Measurements from ENCODE around the gene RAB40C.

The RAB40C gene

DNA sequence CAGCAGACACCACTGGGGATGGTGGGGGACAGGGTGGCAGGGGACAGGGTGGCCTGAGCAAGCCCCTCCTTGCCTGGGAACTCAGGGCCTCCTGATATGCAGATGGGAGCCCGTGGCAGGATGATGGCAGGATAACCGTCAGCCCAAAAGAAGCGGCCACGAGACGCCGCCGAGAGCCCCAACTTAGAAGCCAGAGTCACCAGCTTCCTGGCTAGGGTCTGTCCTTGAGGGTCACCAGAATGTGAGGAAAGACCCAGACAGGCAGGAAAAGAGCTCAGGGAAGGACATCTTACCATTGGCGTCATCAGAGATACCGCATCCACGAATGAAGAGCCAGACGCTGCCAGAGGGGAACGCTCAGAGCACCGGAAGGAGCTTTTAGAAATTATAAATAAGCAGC, 19.4 kb downstream of the RAB40C start:
- Histone ChIP-seq H3K27ac (no peak overlapping the region), H3K9ac (ENCODE audit: insufficient read length) (no peak overlapping the region), H3K4me3 (no peak overlapping the region), H3K9me3 (ENCODE audit: low read depth, low read length) (no peaks in the 10 kb centered on the region), H3K36me3 (ENCODE audit: insufficient read depth, low read length) (no peaks in the 10 kb centered on the region)
- no peak for DNase-seq (ENCODE audit: low read depth, low spot score)
- TF ChIP-seq FOXP2 (optimal IDR thresholded peaks at IDR 0.05; ENCODE audit: control extremely low read depth, extremely low read length, insufficient read depth) (no peak), POLR2AphosphoS5 (IDR thresholded peaks at IDR 0.05; ENCODE audit: borderline replicate concordance, low read depth, low read length) (no peak), EZH2 (IDR thresholded peaks at IDR 0.05) (no peak)

DNA sequence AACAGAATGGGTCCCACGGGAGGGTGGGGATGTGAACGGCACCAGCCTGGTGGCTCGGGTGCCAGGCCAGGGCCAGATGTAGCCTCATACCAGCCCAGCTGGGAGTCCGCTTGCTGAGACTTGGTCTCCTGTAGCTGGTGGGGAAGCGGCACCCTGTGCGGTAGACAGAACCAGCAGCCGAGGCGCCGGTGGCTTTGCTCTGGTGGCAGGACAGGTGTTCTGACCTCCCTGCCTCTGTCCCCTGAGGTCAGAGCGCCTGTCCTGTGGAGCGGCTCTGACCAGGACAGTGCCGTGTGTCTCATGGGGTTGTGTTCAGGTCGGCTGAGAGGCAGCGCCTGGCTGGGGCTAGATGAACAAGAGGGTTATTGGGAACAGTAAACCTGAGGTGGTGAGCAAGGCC, 20.1 kb downstream of the RAB40C start:
- no peak for DNase-seq (ENCODE audit: low read depth, low spot score)
- no peak overlapping the region for H3K27ac ChIP-seq
- no peaks in the 10 kb centered on the region for H3K9me3 ChIP-seq (ENCODE audit: low read depth, low read length)
- no peak overlapping the region for H3K9ac ChIP-seq (ENCODE audit: insufficient read length)
- TF ChIP-seq EZH2 (IDR thresholded peaks at IDR 0.05) (no peak), POLR2AphosphoS5 (IDR thresholded peaks at IDR 0.05; ENCODE audit: borderline replicate concordance, low read depth, low read length) (no peak), FOXP2 (optimal IDR thresholded peaks at IDR 0.05; ENCODE audit: control extremely low read depth, extremely low read length, insufficient read depth) (no peak)
- no peaks in the 10 kb centered on the region for H3K36me3 ChIP-seq (ENCODE audit: insufficient read depth, low read length)
- H3K4me3 ChIP-seq: no peak overlapping the region

DNA sequence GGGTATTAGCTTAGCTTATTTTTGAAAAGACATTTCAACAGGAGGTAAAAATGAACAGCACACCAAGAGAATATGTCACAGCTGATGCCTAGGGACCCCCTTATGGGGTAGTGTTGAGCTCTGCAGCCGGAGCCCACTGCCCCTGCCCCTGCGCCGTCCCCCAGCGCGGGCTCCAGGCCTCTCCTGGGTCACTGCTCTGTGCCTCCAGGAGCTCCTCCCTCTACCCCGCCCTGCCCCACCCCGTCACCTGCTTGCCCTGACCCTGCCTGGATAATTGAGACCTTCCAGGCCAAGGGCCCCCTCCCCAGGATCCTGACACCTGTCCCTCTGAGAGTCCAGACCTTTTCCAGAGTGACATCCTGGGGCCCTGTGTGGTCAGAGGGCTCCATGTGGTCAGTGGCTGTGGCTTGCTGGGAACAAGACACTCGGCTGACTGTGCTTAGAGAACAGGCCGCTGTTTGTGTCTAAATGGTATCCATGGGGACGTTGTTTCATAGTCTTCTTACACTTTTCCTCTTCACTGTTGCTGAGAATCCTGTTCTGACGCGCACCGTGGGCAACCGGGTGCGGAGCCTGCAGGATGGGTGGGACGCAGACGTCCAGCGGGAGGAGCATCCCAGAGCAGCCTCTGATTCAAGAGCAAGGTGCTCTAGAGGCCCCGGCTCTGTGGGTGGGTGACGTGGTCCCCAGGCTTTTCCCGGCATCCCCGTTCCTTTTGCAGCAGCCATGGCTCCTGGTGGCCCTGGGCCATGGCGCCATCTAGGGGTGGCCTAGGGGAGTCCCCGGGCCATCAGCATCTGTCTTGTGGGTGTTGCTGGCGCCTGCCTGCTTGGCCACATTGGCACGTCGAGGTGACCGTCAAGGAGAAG, 20.9 kb downstream of the RAB40C start:
- TF ChIP-seq FOXP2 (optimal IDR thresholded peaks at IDR 0.05; ENCODE audit: control extremely low read depth, extremely low read length, insufficient read depth) (no peak), EZH2 (IDR thresholded peaks at IDR 0.05) (no peak), POLR2AphosphoS5 (IDR thresholded peaks at IDR 0.05; ENCODE audit: borderline replicate concordance, low read depth, low read length) (no peak)
- H3K9ac ChIP-seq (ENCODE audit: insufficient read length): no peak overlapping the region
- no peak for DNase-seq (ENCODE audit: low read depth, low spot score)
- H3K36me3 ChIP-seq (ENCODE audit: insufficient read depth, low read length): no peaks in the 10 kb centered on the region
- no peaks in the 10 kb centered on the region for H3K9me3 ChIP-seq (ENCODE audit: low read depth, low read length)
- no peak overlapping the region for H3K4me3 ChIP-seq
- no peak overlapping the region for H3K27ac ChIP-seq

DNA sequence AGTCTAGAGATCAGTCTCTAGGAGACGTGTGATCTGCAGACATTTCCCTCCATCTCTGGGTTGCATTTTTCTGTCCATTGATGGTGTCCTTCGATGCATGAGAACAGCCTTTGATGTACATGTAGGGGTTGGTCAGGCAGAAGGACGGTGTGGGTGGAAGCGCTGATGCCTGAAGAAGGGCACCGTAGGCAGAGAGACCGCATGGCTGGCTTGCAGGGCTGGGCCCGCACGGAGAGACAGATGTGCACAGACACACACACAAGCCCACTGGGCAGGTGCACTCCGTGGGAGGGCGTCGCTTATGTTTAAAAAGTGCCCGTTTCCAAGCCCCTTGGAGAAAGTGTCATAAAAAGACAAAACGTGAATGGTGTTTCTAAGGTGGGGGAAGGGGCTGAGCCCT, 25.3 kb downstream of the RAB40C start:
- H3K4me3 ChIP-seq: no peak overlapping the region
- no peak overlapping the region for H3K9ac ChIP-seq (ENCODE audit: insufficient read length)
- H3K9me3 ChIP-seq (ENCODE audit: low read depth, low read length): no peaks in the 10 kb centered on the region
- DNase-seq (ENCODE audit: low read depth, low spot score): no peak
- no peak for TF ChIP-seq POLR2AphosphoS5 (IDR thresholded peaks at IDR 0.05; ENCODE audit: borderline replicate concordance, low read depth, low read length)
- no peak for TF ChIP-seq FOXP2 (optimal IDR thresholded peaks at IDR 0.05; ENCODE audit: control extremely low read depth, extremely low read length, insufficient read depth)
- TF ChIP-seq EZH2 (IDR thresholded peaks at IDR 0.05): no peak
- H3K36me3 ChIP-seq (ENCODE audit: insufficient read depth, low read length): no peaks in the 10 kb centered on the region
- H3K27ac ChIP-seq: no peak overlapping the region

DNA sequence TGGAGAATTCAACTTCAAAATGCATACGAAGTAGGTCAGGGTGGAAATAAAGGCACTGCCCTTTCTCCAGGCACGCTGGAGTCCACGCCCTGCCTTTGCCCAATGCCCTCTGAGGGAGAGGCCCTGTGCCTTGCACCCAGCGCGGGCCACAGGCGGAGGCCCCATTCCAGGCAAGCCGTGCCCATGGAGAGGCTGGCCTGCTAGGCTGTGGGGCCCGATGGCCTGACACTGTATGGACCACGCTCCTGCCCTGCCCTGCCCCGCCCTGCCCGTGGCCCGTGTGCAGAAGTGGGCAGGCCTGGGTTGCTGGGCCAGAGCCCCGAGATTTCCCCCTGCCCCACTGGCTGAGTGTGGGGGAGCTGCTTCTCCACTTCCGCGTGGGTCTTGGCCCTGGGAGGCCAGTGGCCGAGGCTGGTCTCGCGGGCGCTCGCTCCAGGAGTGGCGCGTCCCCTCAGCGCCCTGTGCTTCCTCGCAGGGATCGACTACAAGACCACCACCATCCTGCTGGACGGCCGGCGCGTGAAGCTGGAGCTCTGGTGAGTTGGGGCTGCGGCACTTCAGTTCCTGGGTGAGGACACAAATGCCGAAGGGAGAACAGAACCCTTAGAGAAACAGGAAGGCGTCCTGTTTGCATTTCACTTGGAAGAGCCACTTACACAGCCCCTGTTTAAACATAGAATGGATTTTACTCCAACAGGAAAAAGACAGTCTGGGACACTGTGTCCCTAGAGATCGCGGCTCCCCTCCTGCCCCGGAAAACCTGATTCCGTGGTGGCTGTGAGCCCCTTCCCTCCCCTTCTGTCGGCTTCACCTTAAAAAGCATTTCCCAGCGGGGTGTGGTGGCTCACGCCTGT, 27.1 kb downstream of the RAB40C start:
- no peak overlapping the region for H3K27ac ChIP-seq
- no peaks in the 10 kb centered on the region for H3K9me3 ChIP-seq (ENCODE audit: low read depth, low read length)
- H3K9ac ChIP-seq (ENCODE audit: insufficient read length): no peak overlapping the region
- no peak overlapping the region for H3K4me3 ChIP-seq
- DNase-seq (ENCODE audit: low read depth, low spot score): no peak
- no peaks in the 10 kb centered on the region for H3K36me3 ChIP-seq (ENCODE audit: insufficient read depth, low read length)
- no peak for TF ChIP-seq EZH2 (IDR thresholded peaks at IDR 0.05)
- TF ChIP-seq FOXP2 (optimal IDR thresholded peaks at IDR 0.05; ENCODE audit: control extremely low read depth, extremely low read length, insufficient read depth): no peak
- TF ChIP-seq POLR2AphosphoS5 (IDR thresholded peaks at IDR 0.05; ENCODE audit: borderline replicate concordance, low read depth, low read length): no peak

DNA sequence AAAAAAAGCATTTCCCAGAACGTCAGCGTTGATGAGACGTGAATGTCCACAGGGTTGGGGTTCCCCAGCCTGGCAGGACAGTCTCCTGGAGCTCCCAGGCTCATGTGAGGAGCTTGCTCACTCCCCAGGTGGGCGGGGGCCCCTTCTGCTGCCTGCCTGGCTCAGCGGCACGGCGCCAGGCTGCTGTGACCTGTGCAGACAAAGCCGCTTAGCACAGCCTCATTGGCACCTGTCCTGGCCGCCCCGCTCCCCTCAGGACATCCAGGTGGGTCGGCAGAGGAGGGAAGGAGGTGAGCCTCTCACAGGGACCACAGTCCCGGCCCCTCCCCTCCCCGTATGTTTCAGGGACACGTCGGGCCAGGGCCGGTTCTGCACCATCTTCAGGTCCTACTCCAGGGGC, 28.0 kb downstream of the RAB40C start:
- H3K4me3 ChIP-seq: no peak overlapping the region
- no peaks in the 10 kb centered on the region for H3K36me3 ChIP-seq (ENCODE audit: insufficient read depth, low read length)
- TF ChIP-seq FOXP2 (optimal IDR thresholded peaks at IDR 0.05; ENCODE audit: control extremely low read depth, extremely low read length, insufficient read depth) (no peak), POLR2AphosphoS5 (IDR thresholded peaks at IDR 0.05; ENCODE audit: borderline replicate concordance, low read depth, low read length) (no peak), EZH2 (IDR thresholded peaks at IDR 0.05) (no peak)
- H3K27ac ChIP-seq: no peak overlapping the region
- no peaks in the 10 kb centered on the region for H3K9me3 ChIP-seq (ENCODE audit: low read depth, low read length)
- DNase-seq (ENCODE audit: low read depth, low spot score): no peak
- no peak overlapping the region for H3K9ac ChIP-seq (ENCODE audit: insufficient read length)

DNA sequence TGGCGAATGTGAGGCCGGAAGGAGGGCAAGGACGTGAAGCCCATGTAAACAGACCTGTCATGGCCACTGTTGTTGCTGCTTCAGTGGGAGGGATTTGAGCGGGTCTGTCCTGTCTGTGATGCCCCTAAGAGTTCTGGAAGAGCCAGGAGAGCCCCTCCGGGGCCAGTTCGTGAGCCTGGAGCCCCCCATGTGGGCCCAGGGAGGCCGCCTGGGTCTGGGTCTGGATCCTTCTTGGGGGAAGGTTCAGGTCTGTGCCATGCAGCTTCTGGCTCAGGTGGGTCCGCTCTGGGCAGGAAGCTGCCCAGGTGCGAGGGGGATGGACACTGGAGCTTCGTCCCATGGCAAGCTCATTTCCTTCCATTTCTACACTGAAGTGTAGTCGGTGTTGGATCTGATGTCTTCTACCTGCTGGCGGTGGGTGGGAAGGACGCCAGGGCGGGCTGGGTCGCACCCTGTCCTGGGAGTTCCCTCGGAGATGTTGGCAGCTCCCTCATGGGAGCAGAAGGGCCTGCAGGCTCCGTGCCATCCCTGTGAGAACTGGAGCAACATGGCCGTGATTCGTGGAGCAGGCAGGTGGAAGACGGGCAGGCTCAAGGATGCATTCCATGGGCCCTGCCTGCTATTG, 29.7 kb downstream of the RAB40C start:
- no peak for DNase-seq (ENCODE audit: low read depth, low spot score)
- Histone ChIP-seq H3K4me3 (no peak overlapping the region), H3K27ac (no peak overlapping the region), H3K9me3 (ENCODE audit: low read depth, low read length) (no peaks in the 10 kb centered on the region), H3K9ac (ENCODE audit: insufficient read length) (no peak overlapping the region), H3K36me3 (ENCODE audit: insufficient read depth, low read length) (no peaks in the 10 kb centered on the region)
- TF ChIP-seq FOXP2 (optimal IDR thresholded peaks at IDR 0.05; ENCODE audit: control extremely low read depth, extremely low read length, insufficient read depth) (no peak), EZH2 (IDR thresholded peaks at IDR 0.05) (no peak), POLR2AphosphoS5 (IDR thresholded peaks at IDR 0.05; ENCODE audit: borderline replicate concordance, low read depth, low read length) (no peak)
